SU-DHL-6 (cell line): ENCODE measurements around the gene SLC35A3.

Experiments used
- EZH2phosphoT487 ChIP-seq: fragments of 200-600 bp; sonication (generic), shearing (Covaris generic); conservative IDR thresholded peaks from 2 replicates; pipeline ENCODE4 v1.6.1; 2018; ENCODE audit warnings: mild to moderate bottlenecking, antibody characterized with exemption, low read length, moderate library complexity, mixed read lengths
- TF ChIP-seq, protein P1 (sequence below): fragments of 200-600 bp; sonication (generic); IDR thresholded peaks from one replicate; pipeline ENCODE4 v1.5.1; 2017; ENCODE audit warnings: antibody characterized with exemption, mild to moderate bottlenecking, low read length, moderate library complexity; ENCODE audit not compliant: insufficient read depth, poor library complexity, severe bottlenecking

DNA sequence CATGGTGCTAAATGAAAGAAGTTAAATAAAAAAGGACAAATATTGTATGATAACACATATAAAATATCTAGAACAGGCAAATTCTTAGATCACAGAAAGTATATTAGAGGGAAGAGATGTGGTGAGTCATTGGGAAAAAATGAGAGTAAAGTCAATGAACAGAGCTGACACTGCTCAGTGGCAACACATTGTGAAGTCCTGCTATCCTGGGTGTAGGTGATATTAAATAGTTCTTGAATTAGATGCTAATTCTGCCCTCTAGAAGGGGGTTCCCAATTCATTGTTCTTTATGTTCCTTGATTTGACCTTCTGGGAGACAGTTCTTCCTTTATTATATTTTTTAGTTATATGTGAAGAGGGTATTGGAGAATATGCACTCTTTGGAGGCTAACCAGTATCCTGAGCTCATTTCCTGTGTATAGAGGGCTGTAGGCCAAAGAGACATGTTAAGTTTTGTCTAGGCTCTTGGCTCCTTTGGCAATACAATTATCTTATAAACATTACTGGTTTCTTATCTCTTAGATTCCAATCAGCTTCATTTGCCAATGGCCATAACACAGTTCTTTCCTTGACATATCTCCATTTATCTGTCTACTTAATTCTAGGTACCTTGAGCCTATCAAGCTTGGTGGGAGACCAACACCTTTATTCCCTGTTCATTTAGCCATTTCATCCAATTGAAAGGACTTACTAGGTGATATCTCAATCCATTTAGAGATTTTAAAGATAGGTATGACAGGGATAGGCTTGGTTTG lies 6.6 kb upstream of the SLC35A3 start:
- TF ChIP-seq, protein P1, sequence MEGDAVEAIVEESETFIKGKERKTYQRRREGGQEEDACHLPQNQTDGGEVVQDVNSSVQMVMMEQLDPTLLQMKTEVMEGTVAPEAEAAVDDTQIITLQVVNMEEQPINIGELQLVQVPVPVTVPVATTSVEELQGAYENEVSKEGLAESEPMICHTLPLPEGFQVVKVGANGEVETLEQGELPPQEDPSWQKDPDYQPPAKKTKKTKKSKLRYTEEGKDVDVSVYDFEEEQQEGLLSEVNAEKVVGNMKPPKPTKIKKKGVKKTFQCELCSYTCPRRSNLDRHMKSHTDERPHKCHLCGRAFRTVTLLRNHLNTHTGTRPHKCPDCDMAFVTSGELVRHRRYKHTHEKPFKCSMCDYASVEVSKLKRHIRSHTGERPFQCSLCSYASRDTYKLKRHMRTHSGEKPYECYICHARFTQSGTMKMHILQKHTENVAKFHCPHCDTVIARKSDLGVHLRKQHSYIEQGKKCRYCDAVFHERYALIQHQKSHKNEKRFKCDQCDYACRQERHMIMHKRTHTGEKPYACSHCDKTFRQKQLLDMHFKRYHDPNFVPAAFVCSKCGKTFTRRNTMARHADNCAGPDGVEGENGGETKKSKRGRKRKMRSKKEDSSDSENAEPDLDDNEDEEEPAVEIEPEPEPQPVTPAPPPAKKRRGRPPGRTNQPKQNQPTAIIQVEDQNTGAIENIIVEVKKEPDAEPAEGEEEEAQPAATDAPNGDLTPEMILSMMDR, result no peak
- no peak for TF ChIP-seq EZH2phosphoT487
